Keratinocyte (primary cell): ENCODE results near the gene ACOT13. TPM values are rescaled to one million over a fixed set of nuclear protein-coding genes. Genes with fewer than 3 reads are reported as not detected.

Source experiments
- DNase-seq: peaks from one replicate; pipeline ENCODE4 v3.0.0-alpha.2; 2011; ENCODE audit warnings: low read depth, missing footprints, low spot score
- FAIRE-seq: peaks from 2 replicates; lab custom pipeline; 2011; peaks lifted over from hg19 to GRCh38; lab: Jason Lieb, UNC
- H2AFZ ChIP-seq: 2 replicates; pipeline ENCODE4 v1.6.0; 2012; ENCODE audit warnings: low read length, control low read depth, inconsistent platforms; ENCODE audit not compliant: control insufficient read depth
- H3K27ac ChIP-seq: 2 replicates; pipeline ENCODE4 v1.5.1; 2011; ENCODE audit warnings: low read length; ENCODE audit not compliant: control insufficient read depth, insufficient read depth
- H3K27me3 ChIP-seq: 3 replicates; pipeline ENCODE4 v1.6.0; 2011; ENCODE audit warnings: low read length; ENCODE audit not compliant: control insufficient read depth, insufficient read depth; ENCODE audit errors: extremely low read depth
- H3K36me3 ChIP-seq, 2 experiments: 2 replicates in 1 of 2; 3 replicates in 1 of 2; pipeline ENCODE4 v1.5.1; 2011; ENCODE audit warnings: low read length in 2 of 2, mild to moderate bottlenecking in 1 of 2; ENCODE audit not compliant: control insufficient read depth in 2 of 2, insufficient read depth in 2 of 2; ENCODE audit errors: extremely low read depth in 1 of 2
- H3K4me1 ChIP-seq: 3 replicates; pipeline ENCODE4 v1.5.1; 2011; ENCODE audit warnings: low read length; ENCODE audit not compliant: control insufficient read depth, insufficient read depth; ENCODE audit errors: extremely low read depth
- H3K4me2 ChIP-seq: 3 replicates; pipeline ENCODE4 v1.6.0; 2011; ENCODE audit warnings: low read depth, low read length; ENCODE audit not compliant: control insufficient read depth, insufficient read depth; ENCODE audit errors: extremely low read depth
- H3K4me3 ChIP-seq, 3 experiments: fragments of 200-600 bp in 1 of 3; sonication (generic) in 1 of 3; 2 replicates in 2 of 3; 3 replicates in 1 of 3; pipeline ENCODE4 v1.5.1; 2011 to 2016; ENCODE audit warnings: low read length in 3 of 3, mild to moderate bottlenecking in 3 of 3, control low read depth in 2 of 3, inconsistent platforms in 1 of 3, low read depth in 1 of 3, mixed read lengths in 1 of 3, mixed run types in 1 of 3, moderate library complexity in 1 of 3; ENCODE audit not compliant: control insufficient read depth in 2 of 3, insufficient read depth in 2 of 3; ENCODE audit errors: extremely low read depth in 1 of 3
- H3K79me2 ChIP-seq: 2 replicates; pipeline ENCODE4 v1.6.0; 2012; ENCODE audit warnings: low read length; ENCODE audit not compliant: control insufficient read depth, insufficient read depth
- H3K9ac ChIP-seq: 3 replicates; pipeline ENCODE4 v1.6.0; 2011; ENCODE audit warnings: low read length; ENCODE audit not compliant: control insufficient read depth, insufficient read depth; ENCODE audit errors: extremely low read depth
- H3K9me1 ChIP-seq: 3 replicates; pipeline ENCODE4 v1.6.0; 2011; ENCODE audit warnings: low read length; ENCODE audit not compliant: control insufficient read depth, insufficient read depth; ENCODE audit errors: extremely low read depth
- H3K9me3 ChIP-seq: 2 replicates; pipeline ENCODE4 v1.5.1; 2012; ENCODE audit warnings: low read depth, low read length; ENCODE audit not compliant: control insufficient read depth
- H4K20me1 ChIP-seq: 3 replicates; pipeline ENCODE4 v1.6.0; 2011; ENCODE audit warnings: low read length; ENCODE audit not compliant: control insufficient read depth, insufficient read depth; ENCODE audit errors: extremely low read depth
- CTCF ChIP-seq, 3 experiments: IDR thresholded peaks in 1 of 3; conservative IDR thresholded peaks in 1 of 3; optimal IDR thresholded peaks in 1 of 3; 2 replicates in 2 of 3; 3 replicates in 1 of 3; pipeline versions ENCODE3 to v1.5.1; 2011; ENCODE audit warnings: low read length in 3 of 3, mild to moderate bottlenecking in 3 of 3, moderate library complexity in 2 of 3, control low read depth in 1 of 3, inconsistent platforms in 1 of 3; ENCODE audit not compliant: insufficient read depth in 2 of 3; ENCODE audit errors: extremely low read depth in 1 of 3
- EZH2 ChIP-seq: IDR thresholded peaks from one replicate; pipeline ENCODE4 v1.6.1; 2012; ENCODE audit warnings: inconsistent platforms, mild to moderate bottlenecking, low read length, moderate library complexity
- dilution Hi-C: fragments of 300-500 bp; cut with MboI; formaldehyde crosslinking; loops from one replicate; pipeline ENCODE4 v1.7.0; 2020; ENCODE audit warnings: low sequenced_read_pairs; ENCODE audit not compliant: extremely low pct_ligation_motif_present
- polyA plus RNA-seq, 5 experiments: library from polyadenylated mRNA; depleted of rRNA in 3 of 5; stranded (reverse) in 3 of 5; stranded (forward) in 1 of 5; unstranded in 1 of 5; fragments of >200 nt; gene quantifications; 1 replicate in 1 of 5; 2 replicates in 3 of 5; 3 replicates in 1 of 5; pipeline versions ENCODE4 v1.2.1 to v1.2.3, GENCODE V29; 2011 to 2012; ENCODE audit warnings: missing spikeins in 2 of 5, low read depth in 1 of 5, low replicate concordance in 1 of 5

ACOT13 gene
- polyA plus RNA-seq, 1 donor (not counting 4 experiments of a cell fraction or from before 2014, with no cell fraction given), result 57.9 TPM

GRCh38 chr6:24708612-24709011, 41.7 kb downstream of the ACOT13 start:
- no peak overlapping the region for H3K4me2 ChIP-seq
- dilution Hi-C loops, result no loop called here
- H4K20me1 ChIP-seq, result peaks cover 14% of the 10 kb centered on the region
- H3K4me3 ChIP-seq, result no peak overlapping the region
- no peaks in the 10 kb centered on the region for H3K4me1 ChIP-seq
- no peaks in the 10 kb centered on the region for H3K9me1 ChIP-seq
- no peak overlapping the region for H3K9ac ChIP-seq
- TF ChIP-seq EZH2 (no peak), CTCF (optimal IDR thresholded peaks at IDR 0.05 in 1 of 3, IDR thresholded peaks at IDR 0.05 in 1 of 3, conservative IDR thresholded peaks at IDR 0.05 in 1 of 3; ENCODE audit: extremely low read depth in 1 of 3, insufficient read depth in 2 of 3, low read length in 3 of 3) (no peak)
- DNase-seq, result no peak
- peaks cover 19 to 54% of the 10 kb centered on the region in 2 experiments for H3K36me3 ChIP-seq
- H3K27me3 ChIP-seq, result no peaks in the 10 kb centered on the region
- H3K27ac ChIP-seq, result no peak overlapping the region
- H3K9me3 ChIP-seq, result no peaks in the 10 kb centered on the region
- H2AFZ ChIP-seq, result no peak overlapping the region
- no peak for FAIRE-seq
- H3K79me2 ChIP-seq, result peaks cover 38% of the 10 kb centered on the region

- H3K79me2 ChIP-seq, result peaks cover 43% of the 10 kb centered on the region
- no peak for DNase-seq
- dilution Hi-C loops, result no loop called here
- H4K20me1 ChIP-seq, result peaks cover 14% of the 10 kb centered on the region
- peaks cover 19 to 51% of the 10 kb centered on the region in 2 experiments for H3K36me3 ChIP-seq
- no peak overlapping the region for H3K27ac ChIP-seq
- TF ChIP-seq CTCF (optimal IDR thresholded peaks at IDR 0.05 in 1 of 3, IDR thresholded peaks at IDR 0.05 in 1 of 3, conservative IDR thresholded peaks at IDR 0.05 in 1 of 3; ENCODE audit: extremely low read depth in 1 of 3, insufficient read depth in 2 of 3, low read length in 3 of 3) (no peak), EZH2 (no peak)
- H3K27me3 ChIP-seq, result no peaks in the 10 kb centered on the region
- H2AFZ ChIP-seq, result no peak overlapping the region
- no peaks in the 10 kb centered on the region for H3K9me1 ChIP-seq
- no peaks in the 10 kb centered on the region for H3K9me3 ChIP-seq
- no peak overlapping the region for H3K4me3 ChIP-seq
- H3K4me2 ChIP-seq, result no peak overlapping the region
- FAIRE-seq, result no peak
- no peaks in the 10 kb centered on the region for H3K4me1 ChIP-seq
- no peak overlapping the region for H3K9ac ChIP-seq
Measured at GRCh38 chr6:24709014-24709711, 42.3 kb downstream of the ACOT13 start.
